ENCODE measurements around the gene XPC.

Gene XPC

DNA sequence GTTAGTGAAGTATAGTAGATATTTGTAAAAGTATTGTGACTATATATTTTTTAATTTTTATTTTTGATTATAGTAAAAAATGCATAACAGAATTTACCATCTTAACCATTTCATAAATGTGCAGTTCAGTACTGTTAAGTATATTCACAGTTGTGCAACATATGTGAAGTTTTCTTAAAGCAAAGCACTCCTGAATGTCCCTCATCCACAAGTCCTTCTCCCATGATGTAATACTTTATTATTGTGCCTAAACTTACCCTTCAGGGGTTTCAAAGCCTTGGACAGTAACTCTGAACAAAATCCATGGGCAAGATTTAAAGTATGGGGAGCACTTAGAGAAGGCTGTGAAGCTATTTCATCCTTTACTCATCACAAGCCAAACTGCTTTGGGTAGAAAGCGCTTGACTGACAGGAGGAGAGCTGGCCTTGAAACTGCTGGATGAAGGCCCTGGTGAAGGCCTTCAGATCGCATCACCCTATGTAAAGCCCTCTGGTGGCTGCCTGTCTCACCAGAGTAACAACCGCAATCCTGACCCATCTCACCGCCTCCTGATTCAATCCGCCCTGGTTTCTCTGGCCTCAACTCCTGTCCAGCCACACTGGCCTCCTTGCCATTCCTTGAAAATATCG is 28.3 kb upstream of the XPC start:
- no peak for DNase-seq

DNA sequence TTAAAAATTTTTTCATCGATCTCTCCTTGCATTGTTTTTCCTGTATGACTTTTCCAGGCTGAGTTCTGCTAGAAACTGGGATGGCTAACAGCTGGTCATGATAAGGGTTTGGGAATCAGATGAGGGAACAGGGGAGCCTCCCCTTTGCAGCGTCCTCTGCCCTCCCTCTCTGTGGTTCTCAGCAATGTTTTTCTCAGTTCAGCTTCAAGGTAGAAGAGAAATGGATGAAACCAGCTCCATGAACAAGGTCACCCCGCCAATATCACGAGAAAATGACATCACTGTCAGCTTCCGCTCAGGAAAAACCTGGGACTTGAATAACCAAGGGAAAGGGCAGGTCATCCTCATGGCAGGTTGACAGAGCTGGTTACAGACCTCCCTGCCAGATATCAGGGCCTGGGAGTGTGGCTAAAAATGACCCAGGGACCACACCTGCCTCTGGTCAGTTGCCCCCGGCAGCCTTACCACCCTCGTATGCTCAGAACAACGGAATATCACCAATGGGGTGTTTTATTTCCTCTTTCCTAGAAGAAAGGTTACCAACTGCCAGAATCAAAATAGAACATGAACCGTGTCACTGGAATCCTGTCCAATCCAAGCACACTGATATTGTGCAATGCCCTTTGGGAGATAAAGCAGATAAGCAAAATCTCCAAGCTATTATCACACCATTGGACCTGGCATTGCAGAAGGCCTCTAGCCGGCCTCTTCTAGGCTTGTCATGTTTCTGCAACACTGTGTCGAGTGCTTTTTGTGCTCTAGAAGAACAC is 26.3 kb upstream of the XPC start:
- no peak for DNase-seq

DNA sequence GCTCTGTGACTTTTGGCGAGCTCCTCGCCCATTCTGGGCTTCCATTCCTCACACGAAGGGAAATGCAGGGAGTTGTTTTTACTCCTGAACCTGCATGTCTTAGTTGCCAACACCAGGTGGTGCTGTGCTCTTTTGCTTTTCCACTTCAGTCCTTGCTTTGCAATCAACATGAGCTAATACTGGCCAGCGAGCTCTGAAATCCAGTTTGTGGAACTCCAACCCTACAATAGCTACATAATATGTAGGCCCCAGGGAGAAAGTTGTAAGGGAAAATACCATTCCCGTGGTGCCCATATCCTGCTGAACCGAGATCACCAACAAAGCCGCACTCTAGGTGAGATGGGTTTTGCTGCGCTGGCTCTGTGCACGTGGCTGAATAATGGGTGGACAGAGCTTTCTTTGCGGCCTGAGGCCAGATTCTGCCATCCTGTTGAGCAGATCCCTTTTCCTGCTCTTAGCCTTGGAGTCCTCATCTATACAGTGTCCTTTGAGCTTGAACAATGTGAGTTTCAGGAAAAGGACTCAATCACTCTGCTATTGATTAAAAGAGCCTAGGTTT is 25.2 kb upstream of the XPC start:
- DNase-seq, result no peak

DNA sequence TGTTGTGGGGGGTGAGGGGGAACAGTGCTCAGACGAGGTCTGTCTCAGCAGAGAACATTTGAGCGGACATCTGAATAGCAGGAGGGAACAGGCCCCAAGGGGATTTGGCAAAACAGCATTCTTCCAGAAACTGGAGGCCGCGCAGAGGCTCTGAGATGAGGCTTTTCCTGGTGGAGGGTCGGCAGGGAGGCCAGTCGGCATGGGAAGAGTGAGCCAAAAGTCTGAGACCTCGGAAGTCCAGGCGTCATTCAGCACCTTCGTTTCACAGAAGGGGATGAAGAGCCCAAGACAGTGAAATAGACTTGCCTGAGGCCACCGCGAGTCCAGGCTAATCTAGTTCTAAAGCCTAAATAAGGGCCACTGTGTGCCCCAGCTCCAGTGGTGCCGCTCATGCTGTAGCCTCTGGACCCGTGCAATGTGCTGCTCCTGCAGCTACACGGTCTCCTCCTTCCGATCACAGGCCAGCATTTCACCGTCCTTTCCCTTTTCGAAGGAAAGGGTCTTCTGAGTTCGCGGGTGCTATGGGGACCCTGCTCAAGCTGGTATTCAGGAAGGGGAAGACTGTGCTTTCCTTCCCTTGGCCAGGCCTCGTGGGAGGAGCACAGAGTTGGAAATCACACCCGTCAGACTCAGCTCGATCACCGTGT is 24.6 kb upstream of the XPC start:
- DNase-seq, result no peak

DNA sequence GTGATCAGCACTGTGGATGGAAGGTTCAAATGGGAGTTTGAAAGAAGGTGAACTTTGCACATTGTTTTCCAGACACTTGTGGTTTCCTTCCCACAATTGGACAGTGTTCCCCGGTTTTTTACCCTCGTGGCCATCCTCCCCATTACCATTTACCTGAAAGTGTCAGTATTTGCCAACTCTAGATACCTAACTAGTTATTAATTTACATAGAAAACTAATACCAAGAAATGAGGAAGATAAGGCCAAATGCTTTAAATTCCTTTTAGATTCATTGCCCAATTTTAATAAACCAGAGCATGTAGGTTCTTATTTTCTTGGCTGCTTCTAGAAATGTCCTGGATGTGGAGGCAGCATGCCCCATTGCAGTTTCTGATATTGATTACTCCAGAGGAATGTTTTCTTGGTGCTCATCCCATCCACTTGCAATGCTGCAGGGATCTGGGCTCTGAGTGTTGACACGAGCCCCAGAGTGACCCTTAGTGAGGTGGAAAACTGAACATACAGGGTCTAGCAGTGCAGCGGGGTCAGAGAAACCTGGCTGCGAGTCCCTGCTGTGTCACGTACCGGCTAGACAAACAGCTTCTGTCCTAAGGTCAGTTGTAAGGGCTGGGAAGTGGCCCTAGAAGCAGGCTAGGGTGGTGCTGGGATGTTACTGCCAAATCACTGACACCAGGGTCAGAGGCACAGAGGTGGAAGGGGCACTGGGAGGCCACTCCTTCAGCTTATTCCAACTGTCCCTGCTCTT is 23.7 kb upstream of the XPC start:
- no peak for DNase-seq

DNA sequence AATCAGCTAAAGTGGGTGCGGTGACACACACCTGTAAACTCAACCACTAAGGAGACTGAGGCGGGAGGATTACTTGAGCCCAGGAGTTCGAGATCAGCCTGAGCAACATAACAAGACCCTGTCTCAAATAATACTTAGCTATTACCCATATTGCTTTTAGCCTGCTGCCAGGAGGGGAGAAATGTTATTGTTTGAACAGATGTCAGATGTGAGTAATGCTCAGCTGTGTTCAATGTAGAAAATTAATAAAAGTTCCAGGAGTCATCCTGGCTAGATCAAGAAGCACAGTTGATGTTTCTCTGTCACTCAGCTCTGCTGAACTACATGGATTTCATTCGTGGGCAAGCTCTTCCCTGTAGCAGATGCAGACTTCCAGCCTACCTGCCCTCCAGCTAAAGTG is 22.4 kb upstream of the XPC start:
- no peak for DNase-seq

DNA sequence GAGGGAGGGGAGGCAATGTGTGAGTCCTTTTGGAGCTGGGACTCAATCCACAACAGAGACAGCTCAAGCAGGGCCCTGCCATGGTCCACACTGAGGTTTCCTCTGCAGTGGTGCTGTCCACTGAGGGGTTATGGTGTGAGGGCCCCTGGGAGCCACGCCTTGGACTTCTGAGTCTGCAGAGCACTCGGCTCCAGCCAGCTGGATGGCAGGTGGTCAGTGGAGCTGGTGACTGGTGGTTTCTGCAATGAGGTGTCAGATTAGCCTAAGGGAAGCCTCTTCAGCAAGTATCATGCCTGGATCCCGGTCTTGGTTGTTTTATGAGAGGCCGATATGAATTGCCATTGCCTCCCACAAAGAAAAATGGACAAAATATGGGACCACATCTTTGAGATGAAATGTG is 21.9 kb upstream of the XPC start:
- no peak for DNase-seq

DNA sequence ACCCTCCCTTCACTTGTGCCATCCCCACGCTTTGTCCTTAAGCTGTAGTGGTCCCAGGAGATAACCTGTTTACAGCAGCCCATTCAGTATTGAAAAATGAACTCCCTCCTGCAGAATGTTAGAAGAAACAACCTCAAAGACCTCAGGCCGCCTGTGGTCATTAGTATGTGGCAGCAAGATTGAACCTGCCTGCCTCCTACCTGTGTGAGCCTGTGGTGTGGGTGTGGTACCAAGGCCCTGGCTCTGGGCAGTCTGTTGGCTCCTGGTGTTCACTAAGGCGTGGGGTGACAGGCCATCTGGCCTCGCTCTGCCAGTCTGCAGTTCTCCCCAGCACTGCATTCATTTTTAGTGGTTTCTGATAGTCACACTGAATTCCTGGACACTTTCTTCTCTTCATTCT is 21.2 kb upstream of the XPC start:
- DNase-seq, result no peak

DNA sequence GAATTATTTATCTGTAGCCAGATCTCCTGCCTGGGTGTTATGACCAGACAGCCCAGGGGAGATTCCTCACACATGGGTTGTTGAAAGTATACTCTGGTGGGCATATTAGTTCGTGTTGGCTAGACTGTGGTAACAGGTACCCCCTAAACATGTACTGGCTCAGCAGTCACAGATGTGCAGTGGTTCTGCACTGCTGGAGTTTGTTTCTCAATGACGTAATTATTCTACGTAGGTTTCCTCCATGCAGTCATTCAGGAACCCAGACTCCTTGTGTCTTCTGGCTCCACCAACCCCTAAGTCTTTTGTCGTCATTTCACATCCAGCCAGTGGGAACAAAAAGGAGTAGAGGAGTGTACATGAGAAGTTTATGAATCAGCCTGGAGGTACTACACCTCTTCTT is 16.5 kb upstream of the XPC start:
- DNase-seq, result no peak

DNA sequence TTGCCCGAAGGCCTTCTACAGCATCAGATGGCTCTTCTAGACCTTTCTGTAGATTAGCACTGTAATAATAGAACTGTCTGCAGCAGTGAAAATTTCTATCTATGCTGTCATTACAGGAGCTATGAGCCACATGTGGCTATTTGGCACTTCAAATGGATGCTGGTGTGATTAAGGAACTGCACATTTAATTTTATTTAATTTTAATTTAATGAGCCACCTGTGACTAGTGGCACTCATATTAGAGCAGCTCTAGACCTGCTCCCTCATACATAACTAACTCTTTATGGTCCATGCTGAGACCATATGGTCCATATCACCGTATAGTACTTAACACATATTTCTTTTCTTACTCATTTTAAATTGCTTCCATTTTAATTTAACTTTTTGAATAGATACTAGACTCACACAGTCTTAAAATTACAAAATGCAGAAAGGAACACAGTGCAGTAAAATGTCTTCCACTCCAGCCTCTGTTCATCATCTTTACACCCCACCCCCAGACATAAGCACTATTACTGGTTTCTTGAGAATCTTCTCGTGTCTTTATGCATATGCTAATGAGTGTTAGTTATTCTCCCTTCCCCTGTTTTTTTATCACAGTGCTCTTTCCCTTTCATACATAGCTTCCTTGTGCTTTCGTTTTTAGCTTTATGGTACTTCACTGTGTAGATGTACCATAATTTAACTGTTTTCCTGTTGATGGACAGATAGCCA is 9.8 kb upstream of the XPC start:
- no peak for DNase-seq

DNA sequence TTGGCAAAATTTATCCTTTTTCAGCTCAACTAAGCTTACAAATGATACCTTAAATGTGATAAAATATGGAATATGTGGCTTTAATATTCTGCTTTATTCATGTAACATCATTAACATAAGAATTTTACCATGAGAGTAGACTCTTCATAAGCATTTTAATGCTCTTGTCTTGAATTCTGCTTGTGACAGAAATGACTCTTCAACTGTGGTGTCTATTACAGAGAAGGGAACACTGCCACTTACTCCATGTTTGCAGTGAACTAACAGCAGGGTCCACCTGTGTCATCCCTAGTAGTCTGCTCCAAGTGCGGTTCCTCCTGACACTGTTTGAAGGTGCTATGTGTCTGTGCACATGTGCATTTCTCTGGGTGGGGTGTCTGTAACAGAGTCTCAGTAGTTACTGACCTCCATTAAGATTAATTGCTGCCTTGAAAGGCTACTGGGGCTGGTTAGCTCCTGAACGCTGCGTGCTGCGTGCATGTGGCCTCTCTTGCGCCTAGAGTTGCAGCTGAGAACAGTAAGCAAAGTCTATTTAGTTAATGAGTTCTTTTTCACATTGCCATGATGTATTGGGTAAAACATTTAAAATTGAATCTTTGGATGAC is 8.6 kb upstream of the XPC start:
- no peak for DNase-seq

DNA sequence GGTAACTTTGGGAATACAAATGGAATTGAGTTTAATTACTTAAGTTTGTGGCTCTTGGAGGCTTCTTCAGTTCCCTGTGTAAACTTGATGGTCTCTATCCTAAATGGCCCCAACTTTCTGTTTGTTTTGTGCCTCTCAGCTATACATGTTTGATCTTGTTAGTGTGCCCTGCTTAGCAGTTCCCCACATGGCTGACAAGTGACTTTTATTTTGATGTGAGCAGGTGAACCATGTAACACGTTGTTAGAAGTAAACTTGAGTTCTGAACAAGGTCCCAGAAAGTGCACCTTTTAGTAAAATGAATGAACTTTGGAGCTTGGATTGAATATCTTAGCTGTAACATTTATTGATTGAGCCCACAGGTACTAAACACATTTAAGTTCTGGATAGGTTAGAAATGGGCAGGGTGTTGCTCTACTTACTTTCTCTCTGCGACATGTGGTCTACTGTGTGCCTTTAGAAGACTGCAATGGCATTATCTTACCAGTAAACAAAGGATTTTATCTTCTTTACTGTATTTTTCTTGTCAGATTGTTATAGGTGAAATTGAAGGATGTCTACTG is 4.7 kb upstream of the XPC start:
- no peak for DNase-seq

DNA sequence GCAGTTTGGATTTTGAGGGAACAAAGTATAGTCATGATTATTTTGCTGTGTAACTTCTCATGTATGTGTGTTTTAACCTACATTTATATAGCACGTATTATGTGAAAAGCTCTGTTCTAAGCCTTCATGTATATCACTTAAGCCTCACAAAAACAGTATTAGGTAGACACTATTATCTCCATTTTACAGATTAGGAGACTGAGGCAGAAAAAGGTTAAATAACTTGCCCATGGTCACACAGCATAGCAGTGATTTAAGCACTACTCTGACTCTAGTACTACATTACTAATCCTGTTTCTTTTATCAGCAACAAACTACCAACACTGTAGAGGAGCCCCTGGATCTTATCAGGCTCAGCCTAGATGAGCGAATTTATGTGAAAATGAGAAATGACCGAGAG is 2.9 kb upstream of the XPC start:
- no peak for DNase-seq

DNA sequence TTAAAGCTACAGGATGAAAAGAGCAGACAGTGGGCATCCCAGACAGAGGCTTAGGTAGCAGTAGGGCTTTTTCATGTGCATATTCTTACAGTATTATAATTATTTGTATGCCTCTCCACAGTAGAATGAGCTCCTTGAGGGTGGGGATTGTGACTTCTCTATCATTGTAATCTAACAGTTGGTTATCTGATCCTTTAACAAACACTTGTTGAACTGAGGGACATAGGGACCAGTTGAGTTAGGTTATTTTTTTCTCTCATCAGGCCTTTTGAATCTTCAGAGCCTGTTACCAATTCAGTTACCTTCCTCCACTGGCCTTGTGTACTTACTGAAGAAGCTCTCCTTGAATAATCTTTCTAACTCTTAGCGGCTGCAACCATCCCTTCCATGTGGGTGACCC is 1.4 kb upstream of the XPC start:
- no peak for DNase-seq

DNA sequence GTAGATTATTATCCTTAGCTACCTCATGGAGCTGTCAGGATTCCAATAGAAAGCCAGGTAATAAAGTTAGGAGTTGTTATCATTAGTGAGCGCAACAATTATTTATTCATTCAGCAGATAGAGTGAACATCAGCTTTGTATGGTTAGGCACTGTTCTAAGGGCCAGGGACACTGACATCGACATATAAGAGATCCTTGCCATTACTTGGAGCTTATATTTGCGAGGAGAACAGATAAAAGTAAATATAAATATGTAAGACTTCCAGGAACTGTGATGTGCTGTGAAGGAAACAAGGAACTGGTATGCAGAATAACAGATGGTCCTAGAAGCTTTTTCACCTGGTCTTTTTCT is 689 bp upstream of the XPC start:
- DNase-seq, result no peak

DNA sequence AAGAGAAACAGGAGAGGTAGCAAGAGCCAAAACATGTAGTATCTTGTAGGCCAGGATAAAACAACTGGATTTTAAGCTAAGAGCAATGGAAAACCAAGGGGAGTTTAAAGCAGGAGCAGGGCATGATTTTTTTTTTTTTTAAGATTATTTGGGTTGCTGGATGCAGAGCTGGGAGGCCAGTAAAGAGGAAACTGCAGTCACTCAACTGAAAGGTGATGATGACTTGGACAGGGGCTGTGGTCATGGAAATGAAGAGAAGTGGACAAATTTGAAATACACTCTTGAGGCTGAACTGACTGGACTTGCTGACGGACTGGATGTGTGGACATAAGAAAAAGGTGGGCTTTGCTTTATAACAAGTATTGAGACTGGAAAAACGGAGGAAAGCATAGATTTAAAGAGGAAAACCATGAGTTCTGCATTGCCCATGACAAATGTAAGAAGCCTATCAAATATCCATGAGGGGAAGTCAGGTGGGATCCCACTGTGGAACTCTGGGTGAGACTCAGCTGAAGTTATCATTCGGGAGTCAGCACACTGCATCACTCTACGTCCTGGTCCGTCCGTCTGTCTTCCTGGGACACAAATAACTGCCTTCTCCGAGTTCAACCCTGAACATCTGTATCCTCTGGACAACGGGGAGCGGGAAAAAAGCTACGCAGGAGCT is 688 bp downstream of the XPC start:
- DNase-seq, result no peak

DNA sequence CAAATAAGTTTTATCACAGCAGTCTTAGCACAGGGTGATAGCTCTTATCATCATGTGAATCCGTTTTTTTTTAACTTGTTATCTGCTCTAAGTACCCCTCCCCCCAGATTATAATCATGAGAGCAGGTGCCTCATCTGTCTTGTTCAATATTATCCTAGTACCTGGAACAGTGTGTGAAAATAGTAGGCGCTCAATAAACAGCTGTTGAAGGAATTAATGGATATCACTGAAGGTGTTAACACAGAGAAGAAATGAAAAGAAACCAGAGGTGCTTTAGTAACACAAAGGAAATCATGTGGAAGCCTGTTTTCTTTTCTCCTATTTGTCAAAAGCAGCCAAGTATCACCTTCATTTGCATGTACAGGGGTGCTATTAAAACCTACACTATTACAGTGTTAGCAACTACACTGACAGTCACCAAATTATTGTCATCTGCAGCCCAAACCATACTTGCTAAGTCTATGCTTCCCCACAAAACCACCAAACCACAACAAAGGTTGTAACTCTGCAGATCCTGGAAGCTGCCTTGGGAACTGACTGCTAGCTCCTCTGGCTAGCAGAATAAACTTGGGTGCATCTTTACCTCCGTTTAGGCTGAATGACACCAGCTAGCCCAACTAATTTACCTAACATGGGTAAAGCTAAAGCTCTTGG is 2.9 kb downstream of the XPC start:
- no peak for DNase-seq

DNA sequence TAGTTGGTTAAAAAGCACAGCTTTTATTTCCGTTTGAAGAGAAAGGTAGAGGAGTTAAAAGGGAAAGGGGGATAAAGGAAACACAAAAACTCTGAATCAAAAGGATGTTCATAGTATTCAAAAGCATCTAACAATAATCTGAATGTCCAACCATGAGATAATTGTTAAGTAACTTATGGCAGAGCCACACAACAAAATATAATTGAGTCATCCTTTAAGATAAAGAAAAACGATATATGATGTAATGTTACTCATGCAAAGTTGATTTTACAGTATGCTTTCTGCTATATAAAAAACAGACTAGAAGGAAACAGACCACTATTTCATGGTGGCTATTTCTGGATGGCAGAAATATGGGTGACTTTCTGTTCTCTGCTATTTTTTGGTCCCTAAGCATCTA is 3.9 kb downstream of the XPC start:
- DNase-seq, result no peak

DNA sequence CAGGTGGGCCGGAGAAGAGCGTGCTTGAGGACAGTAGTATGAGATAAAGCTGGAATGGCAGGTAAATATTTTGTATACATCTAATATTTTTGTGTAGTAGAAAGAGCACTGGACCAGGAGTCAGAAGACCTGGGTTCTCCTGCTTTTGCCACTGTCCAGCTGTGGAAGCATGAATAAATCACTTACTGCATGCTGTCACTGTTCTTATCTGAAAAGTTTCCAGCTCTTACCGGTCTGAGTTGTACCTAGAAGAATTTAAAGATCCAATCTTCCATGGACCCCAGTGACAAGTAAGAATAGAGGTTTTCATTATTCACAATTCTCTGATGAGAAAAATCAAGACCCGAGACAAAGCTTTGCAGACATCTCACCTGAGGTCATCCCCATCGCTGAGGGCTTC is 5.9 kb downstream of the XPC start:
- DNase-seq, result no peak

DNA sequence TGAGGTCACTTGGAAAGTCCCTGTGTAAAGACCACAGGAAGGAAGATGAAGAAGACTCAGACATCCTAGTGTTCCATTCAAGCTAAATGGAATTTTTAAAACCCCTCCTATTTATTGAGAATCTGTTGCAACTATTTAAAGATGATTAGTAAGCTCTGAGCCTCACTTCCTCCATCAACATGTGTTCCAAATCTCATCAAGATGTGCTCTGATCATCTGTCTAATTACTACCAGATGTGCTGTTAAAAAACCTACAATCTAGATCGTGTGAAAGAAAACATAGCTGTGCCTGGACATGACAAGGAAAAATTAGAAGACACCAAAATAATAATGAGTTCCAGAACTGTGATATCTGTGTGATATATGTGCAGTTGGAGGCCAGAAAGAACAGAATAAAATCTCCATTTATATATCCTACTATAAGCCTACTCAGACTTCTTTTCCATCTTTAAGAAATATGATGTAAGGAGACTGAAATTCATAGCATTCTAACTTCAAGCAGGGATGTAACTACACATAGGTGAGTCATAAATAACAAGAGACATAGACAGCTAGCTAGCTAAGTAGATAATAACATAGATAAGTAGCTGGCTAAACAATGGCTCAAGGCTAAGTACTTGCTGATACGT is 7.8 kb downstream of the XPC start:
- DNase-seq, result no peak

DNA sequence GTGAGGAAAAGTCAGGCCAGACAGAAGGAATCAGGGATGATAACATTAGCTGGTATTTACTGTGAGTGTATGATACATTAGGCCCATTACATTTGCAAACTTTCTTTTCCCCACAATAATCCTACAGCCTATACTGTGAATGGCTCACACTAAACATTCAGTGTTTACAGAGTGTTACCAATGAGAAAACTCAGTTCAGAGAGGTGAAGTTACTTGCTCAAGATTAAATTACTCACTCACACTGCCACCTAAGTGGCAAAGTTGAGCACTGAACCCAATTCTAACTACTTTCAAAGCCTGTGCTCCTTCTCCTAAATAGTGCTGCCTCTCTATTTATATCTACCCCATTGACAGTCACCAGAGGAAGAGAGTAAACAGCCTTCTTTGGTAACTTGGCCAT is 8.5 kb downstream of the XPC start:
- DNase-seq, result no peak
